HG02642 (cell line): ENCODE results near the gene TBC1D9B.
"Not testable (repeated sequence)": the region's sequence is repeated elsewhere in the genome, so short reads cannot be mapped to it uniquely, and the experiment has no call there.

Experiments
- ATAC-seq: cut with Tn5 transposase; IDR thresholded peaks from one replicate; pipeline ENCODE4 v1.9.1; 2021; ENCODE audit warnings: mild to moderate bottlenecking; ENCODE audit not compliant: unreplicated experiment, poor library complexity

TBC1D9B gene

DNA sequence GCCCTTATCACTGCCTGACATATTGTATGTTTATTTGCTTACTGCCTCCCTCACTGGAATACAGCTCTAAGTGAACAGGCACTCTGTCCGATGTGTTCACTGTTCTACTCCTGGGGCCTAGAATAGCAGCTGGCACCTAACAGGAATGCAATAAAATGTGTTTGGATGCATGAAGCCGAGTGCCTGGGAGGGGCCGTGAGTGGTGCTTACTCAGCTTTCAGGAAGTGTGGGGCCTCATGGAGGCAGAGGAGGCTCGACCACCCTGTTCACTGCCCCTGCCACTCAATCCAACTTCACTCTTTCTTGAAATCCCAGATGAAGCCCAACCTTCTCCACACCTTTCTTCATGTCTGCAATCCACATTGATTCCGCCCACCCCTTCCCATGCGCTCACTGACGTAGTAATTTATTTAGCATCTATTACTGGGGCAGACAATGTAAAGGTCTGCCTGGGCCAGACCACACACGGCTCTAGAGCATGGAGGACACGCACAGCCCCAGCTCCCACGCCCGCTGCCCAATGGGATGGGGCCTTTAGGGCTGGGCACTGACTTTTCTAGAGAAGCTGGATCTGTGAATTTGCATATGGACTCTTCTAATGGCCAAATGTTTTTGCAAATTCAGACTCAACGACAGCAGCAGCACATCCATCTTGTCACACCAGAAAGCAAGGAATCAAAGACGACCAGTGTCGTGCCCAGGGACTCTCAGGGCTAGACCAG is 21.3 kb downstream of the TBC1D9B start:
- ATAC-seq = no peak

DNA sequence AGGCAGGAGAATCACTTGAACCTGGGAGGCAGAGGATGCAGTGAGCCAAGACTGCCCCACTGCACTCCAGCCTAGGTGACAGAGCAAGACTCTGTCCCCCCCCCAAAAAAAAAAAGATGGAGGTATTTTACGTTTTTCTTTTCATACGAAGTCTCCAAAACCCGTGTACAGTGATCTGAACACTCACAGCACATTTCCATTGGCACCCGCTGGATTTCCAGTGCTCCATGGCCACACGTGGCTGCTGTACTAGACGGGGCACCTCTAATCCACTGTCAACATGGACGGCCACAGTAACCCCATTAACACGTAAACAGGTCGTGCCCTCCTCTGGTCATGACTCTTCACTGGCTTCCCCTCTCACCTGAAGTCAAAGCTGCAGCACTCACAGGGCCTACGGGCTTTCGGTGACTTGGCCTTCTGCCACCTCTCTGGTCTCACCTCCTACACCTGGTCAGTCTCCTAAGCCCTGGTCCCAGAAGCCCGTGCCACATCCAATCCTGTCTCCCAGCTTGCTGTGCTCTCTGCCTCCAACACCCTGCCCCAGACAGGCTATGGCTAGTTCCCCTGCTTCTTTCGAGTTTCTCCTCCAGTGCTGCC is 22.1 kb downstream of the TBC1D9B start:
- ATAC-seq = no peak

DNA sequence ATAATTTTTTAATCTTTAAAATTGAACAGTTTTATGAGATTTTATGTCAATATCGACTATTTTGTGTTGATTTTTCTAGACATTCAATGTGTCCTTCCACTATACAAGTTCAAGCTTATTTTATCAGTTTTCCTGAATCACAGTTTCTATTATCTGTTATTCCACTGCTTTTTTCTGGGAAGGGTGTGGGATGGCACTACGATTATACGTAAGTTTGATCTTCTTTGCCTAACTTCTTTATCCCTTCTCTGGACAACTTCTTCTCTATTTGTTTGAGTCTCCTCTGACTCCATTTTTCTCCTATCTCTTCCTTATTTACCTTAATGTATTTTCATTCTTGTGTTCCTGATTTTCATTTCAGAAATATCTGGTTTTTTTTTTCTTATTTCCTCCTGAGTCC is 24.5 kb downstream of the TBC1D9B start:
- ATAC-seq = no peak

- no peak for ATAC-seq
Observed at GRCh38 chr5:179882338-179882737, 25.4 kb downstream of the TBC1D9B start.

- ATAC-seq = no peak
Observed at GRCh38 chr5:179880848-179881590, 26.7 kb downstream of the TBC1D9B start.

DNA sequence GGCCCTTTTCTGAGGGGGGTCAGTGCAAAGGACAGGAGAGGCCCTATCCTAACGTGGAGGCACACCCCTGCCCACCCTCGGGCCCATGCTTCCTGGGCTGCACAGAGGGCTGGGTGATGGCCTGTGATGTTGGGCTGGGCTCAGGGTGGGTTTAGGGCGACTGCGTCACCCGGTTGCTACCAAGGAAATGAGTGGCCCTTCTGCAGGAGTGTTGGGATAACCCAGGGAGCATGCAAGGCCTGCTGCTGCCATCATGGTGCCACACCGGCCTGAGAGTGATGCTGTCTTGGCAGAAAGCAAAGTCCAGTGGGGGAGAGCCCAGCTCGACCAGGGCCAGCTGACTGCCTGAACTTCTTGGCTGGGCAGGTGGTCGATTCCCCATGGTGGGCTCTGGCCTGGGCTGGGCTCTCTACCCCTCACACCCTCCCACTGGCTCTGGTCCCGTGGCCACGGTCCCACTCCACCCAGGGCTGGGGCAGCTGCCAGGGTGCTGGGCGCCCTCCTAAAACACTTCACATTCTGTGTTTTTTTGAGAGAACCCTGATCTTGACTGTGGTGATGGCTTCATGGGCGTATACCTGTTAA is 27.5 kb downstream of the TBC1D9B start:
- ATAC-seq = no peak

DNA sequence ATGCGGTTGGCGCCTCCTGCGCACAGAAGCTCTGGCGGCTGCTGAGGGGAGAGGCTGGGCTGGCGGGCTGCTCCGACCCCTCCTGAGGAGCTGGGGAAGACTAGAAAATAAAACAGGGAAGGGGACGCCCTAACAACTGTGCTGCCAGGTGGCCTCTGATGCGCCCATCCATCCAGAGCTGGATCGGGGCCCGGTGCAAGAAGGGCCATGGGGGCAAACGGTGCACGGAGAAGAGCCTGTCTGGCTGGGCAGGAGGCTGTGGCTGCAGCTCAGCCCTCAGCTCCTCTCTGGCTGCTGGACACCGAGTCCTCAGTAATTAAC is 28.0 kb downstream of the TBC1D9B start:
- ATAC-seq = no peak

DNA sequence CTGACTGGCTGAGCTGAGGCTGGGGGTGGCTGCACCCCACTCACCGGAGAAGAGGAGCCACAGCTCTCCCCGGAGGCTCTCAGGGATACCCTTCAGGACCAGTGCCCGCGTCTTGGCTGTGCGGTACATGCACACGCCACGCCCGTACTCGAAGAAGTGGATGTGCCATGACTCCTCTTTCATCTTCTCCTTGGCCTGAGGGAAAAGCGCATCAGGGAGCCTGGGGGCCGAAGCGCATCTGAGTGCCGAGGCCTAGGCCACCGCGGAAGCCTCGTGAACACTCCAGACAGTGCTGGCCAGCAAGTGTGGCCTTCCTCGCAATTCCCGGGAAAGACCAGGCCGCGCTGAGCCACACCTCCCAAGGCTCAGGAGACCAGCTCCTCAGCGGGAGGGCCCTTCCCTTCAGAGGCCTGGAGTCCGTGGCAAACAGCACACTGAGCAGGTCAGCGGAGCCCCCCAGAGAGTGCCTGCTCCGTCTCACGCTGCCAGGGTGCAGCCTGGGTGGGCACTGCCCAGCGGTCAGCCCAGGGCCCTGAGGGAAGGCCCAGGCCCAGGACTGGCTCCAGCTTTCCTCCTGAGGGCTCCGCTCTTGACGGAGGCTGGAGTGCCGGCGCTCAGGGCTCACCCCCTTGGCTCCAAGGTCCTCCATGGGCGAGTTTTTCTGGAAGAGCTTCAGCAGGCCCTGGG is 28.6 kb downstream of the TBC1D9B start:
- no peak for ATAC-seq

DNA sequence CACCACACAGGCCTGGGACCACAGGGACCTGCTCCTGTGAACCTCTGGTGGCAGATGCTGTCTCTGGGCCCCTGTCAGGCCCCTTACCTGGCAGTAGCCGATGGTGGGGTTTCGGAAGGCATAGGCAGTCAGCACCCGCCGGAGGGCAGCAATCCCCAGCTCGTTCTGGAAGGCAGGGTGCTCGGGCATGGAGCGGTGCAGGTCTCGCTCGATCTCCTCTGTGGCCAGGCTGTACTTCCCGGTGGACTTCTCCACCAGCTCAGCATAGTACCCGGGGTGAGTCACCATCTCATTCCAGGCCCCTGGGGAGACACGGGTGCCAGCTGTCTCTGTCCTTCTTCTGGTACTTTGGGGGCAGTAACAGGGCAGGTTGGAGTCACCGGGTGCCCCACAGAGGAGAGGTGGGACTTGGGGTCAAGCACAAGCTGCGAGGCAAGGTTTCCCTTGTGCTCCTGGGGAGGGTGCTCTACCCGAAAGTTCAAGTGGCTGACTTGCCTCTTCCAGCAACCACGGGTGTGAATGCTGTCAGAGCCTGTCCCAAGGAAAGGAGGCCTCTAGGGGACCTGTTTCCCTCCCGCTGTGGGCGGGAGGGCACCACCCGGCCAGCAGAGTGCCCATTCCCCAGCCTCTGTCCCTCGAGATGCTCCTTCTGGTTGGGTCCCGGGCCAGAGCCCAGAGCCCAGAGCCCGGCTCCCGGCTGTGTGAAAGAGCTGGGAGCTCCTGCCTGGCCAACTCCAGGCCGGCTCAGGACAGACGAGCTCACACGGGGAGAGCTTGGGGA is 29.3 kb downstream of the TBC1D9B start:
- no peak for ATAC-seq

GRCh38 chr5:179876610-179876952 is 31.1 kb downstream of the TBC1D9B start:
- ATAC-seq = no peak

- ATAC-seq = no peak
Observed at GRCh38 chr5:179875741-179876609, 31.7 kb downstream of the TBC1D9B start.

- ATAC-seq = no peak
Observed at GRCh38 chr5:179874536-179875292, 33.0 kb downstream of the TBC1D9B start.

GRCh38 chr5:179874136-179874535 is 33.6 kb downstream of the TBC1D9B start:
- no peak for ATAC-seq

DNA sequence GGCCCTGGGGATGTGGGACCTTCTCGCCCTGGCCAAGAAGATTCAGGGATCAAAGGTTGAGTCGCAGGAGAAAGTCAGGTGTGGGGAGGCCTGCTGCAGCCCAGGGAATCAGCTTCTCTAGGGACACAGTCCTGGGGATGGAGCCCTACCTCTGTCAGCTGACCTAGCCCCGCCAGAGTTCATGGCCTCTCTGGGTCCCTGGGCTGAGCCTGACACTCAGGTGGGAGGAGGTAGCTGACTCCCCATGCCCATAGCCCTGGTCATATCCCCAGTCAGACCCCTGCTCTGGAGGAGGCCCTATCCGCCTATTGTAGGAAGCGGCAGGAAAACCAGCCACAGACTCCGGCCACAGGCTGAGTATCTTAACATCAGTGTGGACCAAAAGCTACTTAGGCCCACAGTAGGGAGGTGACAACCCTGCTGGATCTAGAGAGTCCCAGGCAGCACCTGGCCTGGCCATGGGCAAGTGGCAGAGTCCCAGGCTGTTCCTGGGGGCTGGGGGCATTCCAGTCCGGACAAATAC is 34.0 kb downstream of the TBC1D9B start:
- no peak for ATAC-seq

DNA sequence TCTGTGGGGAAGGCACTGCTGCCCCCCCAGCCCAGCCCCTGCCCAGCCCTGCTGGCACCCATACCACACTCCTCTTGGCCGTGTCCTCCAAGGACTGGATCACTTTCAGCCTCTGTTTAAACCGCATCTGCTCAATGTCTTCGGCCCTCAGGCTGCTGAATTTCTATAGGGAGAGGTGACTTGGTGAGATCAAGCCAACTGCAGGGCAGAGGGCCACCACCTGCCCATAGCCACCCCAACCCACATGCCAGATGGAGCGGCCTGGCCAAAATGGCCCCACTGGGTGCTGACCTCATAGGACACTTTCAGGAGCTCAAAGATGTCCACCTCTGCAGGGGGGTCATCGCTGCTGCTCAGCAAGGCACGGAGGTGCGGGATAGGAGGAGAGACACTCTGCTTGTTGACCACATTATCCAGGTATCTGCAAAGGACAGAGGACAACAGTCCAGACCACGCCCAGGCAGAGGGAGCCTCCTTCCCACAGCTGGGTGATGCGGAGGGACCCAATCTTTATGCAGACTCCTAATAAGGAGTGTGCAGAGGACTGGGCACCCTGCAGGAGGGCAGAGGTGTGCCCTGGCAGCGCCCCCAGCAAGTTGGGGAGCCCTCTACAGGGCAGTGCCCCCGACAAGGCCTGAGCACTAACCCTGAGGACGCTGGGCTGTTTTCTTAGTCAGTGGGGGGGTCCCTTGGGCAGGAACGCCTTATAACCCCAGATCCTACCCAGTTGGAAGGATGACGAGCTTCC is 34.7 kb downstream of the TBC1D9B start:
- no peak for ATAC-seq

DNA sequence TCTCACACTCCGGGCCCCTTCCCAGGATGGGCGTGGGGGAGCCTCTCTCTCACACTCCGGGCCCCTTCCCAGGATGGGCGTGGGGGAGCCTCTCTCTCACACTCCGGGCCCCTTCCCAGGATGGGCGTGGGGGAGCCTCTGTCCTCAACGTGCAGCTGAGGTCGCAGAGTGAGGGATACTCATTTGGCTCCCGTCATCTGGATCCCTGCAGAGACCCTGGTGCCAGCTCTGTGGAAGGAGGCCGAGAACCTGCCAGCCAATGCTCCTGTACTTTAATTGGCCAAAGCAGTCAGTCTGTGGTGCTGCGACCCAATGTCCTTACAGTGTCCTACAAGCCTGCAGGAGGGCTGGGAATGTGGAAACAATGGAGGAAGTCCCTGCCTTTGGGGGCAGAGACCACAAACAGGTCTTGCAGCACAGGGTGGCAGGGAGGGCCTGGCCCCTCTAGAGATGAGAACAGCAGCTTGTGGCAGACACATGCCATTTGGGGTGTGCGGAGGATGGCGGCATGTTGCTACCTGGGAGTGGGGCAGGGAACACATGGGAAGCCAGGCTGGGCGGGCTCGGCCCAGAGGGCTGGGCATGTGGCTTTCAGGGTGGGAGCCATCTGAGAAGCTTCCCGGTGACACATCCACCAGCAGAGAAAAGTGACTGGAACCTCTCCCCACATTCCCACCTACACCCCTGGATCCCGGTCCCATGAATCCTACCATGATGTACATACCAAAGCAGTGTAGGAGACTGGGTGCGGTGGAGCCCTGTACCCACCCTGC is 35.5 kb downstream of the TBC1D9B start:
- no peak for ATAC-seq

- ATAC-seq = not testable (repeated sequence)
Observed at GRCh38 chr5:179871533-179871932, 36.2 kb downstream of the TBC1D9B start.
